Esophagus muscularis mucosa (tissue), 4 donors: Measurements from ENCODE around the gene TRIM27. TPM values are rescaled to one million over a fixed set of nuclear protein-coding genes. Genes with fewer than 3 reads are reported as not detected.
A peak's percentile ranks its signal among the peaks of the same experiment; 100 is the strongest.

ENCODE experiments used
- DNase-seq: peaks from one replicate; pipeline ENCODE4 v3.0.0-alpha.2; 2017; ENCODE audit errors: extremely low spot score
- H3K27ac ChIP-seq, 4 donors: fragments of 200-600 bp; sonication (generic); replicated peaks in 1 of 4; 1 replicate in 3 of 4; 2 replicates in 1 of 4; pipeline ENCODE4 v1.5.1; 2016 to 2019; ENCODE audit warnings: mild to moderate bottlenecking in 1 of 4
- H3K27me3 ChIP-seq, 4 donors: fragments of 200-600 bp; sonication (generic); one replicate each; pipeline versions ENCODE4 v1.5.1 to v1.6.0; 2016 to 2019
- H3K36me3 ChIP-seq, 4 donors: fragments of 200-600 bp; sonication (generic); one replicate each; pipeline ENCODE4 v1.5.1; 2016 to 2019
- H3K4me1 ChIP-seq, 4 donors: fragments of 200-600 bp; sonication (generic); one replicate each; pipeline ENCODE4 v1.5.1; 2016 to 2019
- H3K4me3 ChIP-seq, 4 donors: fragments of 200-600 bp; sonication (generic); 1 replicate in 2 of 4; 2 replicates in 2 of 4; pipeline ENCODE4 v1.5.1; 2016 to 2019; ENCODE audit warnings: mild to moderate bottlenecking in 4 of 4, moderate library complexity in 1 of 4
- H3K9me3 ChIP-seq, 4 donors: fragments of 200-600 bp; sonication (generic); 1 replicate in 3 of 4; 2 replicates in 1 of 4; pipeline ENCODE4 v1.5.1; 2016 to 2019
- EP300 ChIP-seq: sonication (generic); formaldehyde crosslinking; IDR thresholded peaks from one replicate; pipeline ENCODE4 v1.6.1; 2017; ENCODE audit warnings: antibody characterized with exemption
- POLR2A ChIP-seq: fragments of 450-650 bp; IDR thresholded peaks from one replicate; pipeline ENCODE4 v1.6.1; 2017; ENCODE audit warnings: antibody characterized with exemption, moderate library complexity, mild to moderate bottlenecking, low read depth
- POLR2AphosphoS5 ChIP-seq, 2 donors: sonication (generic); formaldehyde crosslinking; IDR thresholded peaks; one replicate each; pipeline ENCODE4 v1.6.1; 2017; ENCODE audit warnings: antibody characterized with exemption in 2 of 2
- WGBS: methylation state at CpG from one replicate; pipeline ENCODE4 v1.1.5; 2018; 5-methylcytosine and 5-hydroxymethylcytosine counted together
- intact Hi-C: fragments of 100-400 bp; cut with DNase I; formaldehyde crosslinking; loops from one replicate; pipeline ENCODE4 v1.15.1; 2023
- total RNA-seq, 4 donors: library from RNA; depleted of rRNA; stranded (reverse); fragments of >200 nt; gene quantifications; one replicate each; pipeline versions ENCODE4 v1.1.0 to v1.2.1, GENCODE V29; 2016
- TF ChIP-seq, protein P1 (sequence below), 3 experiments: fragments of 200-600 bp in 2 of 3; fragments of 450-650 bp in 1 of 3; sonication (generic) in 2 of 3; IDR thresholded peaks; one replicate each; pipeline ENCODE4 v1.5.1; 2017 to 2019; ENCODE audit warnings: antibody characterized with exemption in 3 of 3, mild to moderate bottlenecking in 2 of 3, moderate library complexity in 1 of 3

TRIM27 gene
- total RNA-seq, 4 donors from 2014 or later, result 31.1 to 42.2 (median 36.0) TPM

- Histone ChIP-seq H3K27ac (no peak overlapping the region), H3K9me3 (no peaks in the 10 kb centered on the region), H3K36me3 (peaks cover 20 to 65% (median 62%) of the 10 kb centered on the region in 4 donors), H3K4me3 (no peak overlapping the region), H3K4me1 (peaks cover 0 to 16% (median 12%) of the 10 kb centered on the region in 4 donors), H3K27me3 (no peaks in the 10 kb centered on the region)
- intact Hi-C loops, result no loop called here
- no peak for DNase-seq
- TF ChIP-seq EP300 (no peak), POLR2AphosphoS5 (IDR thresholded peaks at IDR 0.05) (no peak), POLR2A (no peak)
- TF ChIP-seq, protein P1, sequence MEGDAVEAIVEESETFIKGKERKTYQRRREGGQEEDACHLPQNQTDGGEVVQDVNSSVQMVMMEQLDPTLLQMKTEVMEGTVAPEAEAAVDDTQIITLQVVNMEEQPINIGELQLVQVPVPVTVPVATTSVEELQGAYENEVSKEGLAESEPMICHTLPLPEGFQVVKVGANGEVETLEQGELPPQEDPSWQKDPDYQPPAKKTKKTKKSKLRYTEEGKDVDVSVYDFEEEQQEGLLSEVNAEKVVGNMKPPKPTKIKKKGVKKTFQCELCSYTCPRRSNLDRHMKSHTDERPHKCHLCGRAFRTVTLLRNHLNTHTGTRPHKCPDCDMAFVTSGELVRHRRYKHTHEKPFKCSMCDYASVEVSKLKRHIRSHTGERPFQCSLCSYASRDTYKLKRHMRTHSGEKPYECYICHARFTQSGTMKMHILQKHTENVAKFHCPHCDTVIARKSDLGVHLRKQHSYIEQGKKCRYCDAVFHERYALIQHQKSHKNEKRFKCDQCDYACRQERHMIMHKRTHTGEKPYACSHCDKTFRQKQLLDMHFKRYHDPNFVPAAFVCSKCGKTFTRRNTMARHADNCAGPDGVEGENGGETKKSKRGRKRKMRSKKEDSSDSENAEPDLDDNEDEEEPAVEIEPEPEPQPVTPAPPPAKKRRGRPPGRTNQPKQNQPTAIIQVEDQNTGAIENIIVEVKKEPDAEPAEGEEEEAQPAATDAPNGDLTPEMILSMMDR (IDR thresholded peaks at IDR 0.05), result no peak
Observed at GRCh38 chr6:28901831-28902230, 22.0 kb downstream of the TRIM27 start.

DNA sequence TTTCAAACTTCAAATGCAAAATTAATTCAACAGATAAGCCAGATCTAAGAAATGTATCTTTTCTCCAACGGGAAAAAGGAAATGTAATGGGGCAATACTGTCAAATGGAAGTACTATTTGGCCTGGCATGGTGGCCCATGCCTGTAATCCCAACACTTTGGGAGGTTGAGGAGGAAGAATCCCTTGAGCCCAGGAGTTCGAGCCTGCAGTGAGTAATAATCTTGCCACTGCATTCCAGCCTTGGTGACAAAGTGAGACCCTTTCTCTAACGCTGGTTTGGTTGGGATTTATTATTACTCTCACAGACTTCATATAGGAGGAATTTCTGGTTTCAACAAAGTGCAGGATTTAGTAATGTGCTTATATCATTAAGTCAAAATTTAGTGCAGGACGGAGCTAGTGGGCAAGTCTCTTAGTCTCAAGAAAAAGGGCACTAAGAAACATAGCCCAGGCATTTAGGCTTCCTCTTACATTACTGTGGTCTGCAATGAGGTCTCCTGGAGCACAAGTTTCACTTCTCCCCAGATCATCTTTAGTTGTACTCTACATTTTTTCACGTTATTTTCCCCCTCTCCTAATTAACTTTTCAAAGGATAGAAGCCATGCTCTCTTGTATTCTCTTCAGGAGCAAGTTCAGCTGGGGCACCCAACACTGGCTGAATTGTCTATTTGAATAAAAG, 23.1 kb downstream of the TRIM27 start:
- DNase-seq, result no peak
- Histone ChIP-seq H3K9me3 (no peaks in the 10 kb centered on the region), H3K27ac (no peak overlapping the region), H3K27me3 (no peaks in the 10 kb centered on the region), H3K4me3 (no peak overlapping the region), H3K36me3 (peaks cover 20 to 54% (median 51%) of the 10 kb centered on the region in 4 donors), H3K4me1 (peaks cover 0 to 16% (median 12%) of the 10 kb centered on the region in 4 donors)
- 87% methylated on average over 5 of the region's 5 CpGs for WGBS
- intact Hi-C loops, result no loop called here
- no peak for TF ChIP-seq POLR2AphosphoS5 (IDR thresholded peaks at IDR 0.05)
- no peak for TF ChIP-seq POLR2A
- TF ChIP-seq, protein P1 (IDR thresholded peaks at IDR 0.05), result no peak
- TF ChIP-seq EP300, result no peak

DNA sequence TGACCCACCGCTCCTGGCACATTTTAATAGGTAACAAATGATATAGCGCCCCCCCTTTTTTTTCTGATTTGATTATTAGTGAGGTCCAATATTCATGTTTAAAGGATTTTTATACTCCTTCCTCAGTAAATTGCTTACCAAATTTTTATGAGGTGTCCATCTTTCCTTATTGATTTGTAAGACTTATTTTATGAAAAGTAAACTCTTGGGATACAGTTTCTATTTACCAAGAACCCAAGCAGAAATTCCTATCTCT, 25.1 kb downstream of the TRIM27 start:
- TF ChIP-seq POLR2AphosphoS5 (IDR thresholded peaks at IDR 0.05), result no peak
- TF ChIP-seq POLR2A, result no peak
- no peak for TF ChIP-seq EP300
- TF ChIP-seq, protein P1 (IDR thresholded peaks at IDR 0.05), result no peak
- Histone ChIP-seq H3K36me3 (peaks cover 10 to 33% (median 32%) of the 10 kb centered on the region in 4 donors), H3K27me3 (no peaks in the 10 kb centered on the region), H3K4me1 (peaks cover 0 to 16% (median 14%) of the 10 kb centered on the region in 4 donors), H3K4me3 (no peak overlapping the region), H3K27ac (no peak overlapping the region), H3K9me3 (no peaks in the 10 kb centered on the region)
- WGBS, result 79% methylated on average over 2 of the region's 2 CpGs
- DNase-seq, result no peak
- intact Hi-C loops, result loop anchor here (5.0 kb wide), 1 partner anchor 44 kb away; no protein-coding TSS in a partner anchor

GRCh38 chr6:28897369-28897745, 26.4 kb downstream of the TRIM27 start:
- TF ChIP-seq POLR2AphosphoS5 (IDR thresholded peaks at IDR 0.05) (no peak), POLR2A (no peak), EP300 (no peak)
- TF ChIP-seq, protein P1 (IDR thresholded peaks at IDR 0.05), result no peak
- Histone ChIP-seq H3K27ac (peak overlapping the region; percentile 89 to 98 (median 96)), H3K4me1 (peaks cover 0 to 16% (median 14%) of the 10 kb centered on the region in 4 donors), H3K9me3 (no peaks in the 10 kb centered on the region), H3K36me3 (peaks cover 0 to 20% (median 19%) of the 10 kb centered on the region in 4 donors), H3K27me3 (no peaks in the 10 kb centered on the region), H3K4me3 (peak overlapping the region; percentile 63 to 68 (median 66))
- WGBS, result 3% methylated on average over 1 of the region's 1 CpG
- intact Hi-C loops, result loop anchor here (2.0 to 5.0 kb wide), 3 partner anchors 25 to 85 kb away; partner anchors contain the start of gene TRIM27
- DNase-seq, result no peak
